GM18511 (cell line): ENCODE data around the gene RSPO4.

Experiments
- ATAC-seq: cut with Tn5 transposase; IDR thresholded peaks from one replicate; pipeline ENCODE4 v1.9.1; 2021; ENCODE audit warnings: mild to moderate bottlenecking, moderate library complexity; ENCODE audit not compliant: unreplicated experiment

RSPO4 gene

DNA sequence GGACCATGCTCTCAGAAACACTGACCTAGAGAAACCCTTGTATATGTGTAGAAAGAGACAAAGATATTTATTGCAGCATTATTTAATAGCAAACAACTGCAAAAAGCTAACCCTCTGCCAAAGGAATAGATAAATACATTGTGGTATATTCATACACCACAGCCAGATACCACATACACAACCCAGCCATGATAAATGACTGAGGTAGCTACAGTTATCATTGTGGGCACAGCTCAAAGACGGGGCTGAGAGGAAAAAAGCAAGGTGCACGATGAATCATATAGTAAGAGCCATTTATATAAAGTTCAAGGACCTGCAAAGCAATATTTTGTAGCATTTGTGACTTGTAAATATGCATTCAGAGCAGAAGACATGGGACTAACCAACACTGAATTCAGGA, 30.8 kb downstream of the RSPO4 start:
- ATAC-seq: no peak

DNA sequence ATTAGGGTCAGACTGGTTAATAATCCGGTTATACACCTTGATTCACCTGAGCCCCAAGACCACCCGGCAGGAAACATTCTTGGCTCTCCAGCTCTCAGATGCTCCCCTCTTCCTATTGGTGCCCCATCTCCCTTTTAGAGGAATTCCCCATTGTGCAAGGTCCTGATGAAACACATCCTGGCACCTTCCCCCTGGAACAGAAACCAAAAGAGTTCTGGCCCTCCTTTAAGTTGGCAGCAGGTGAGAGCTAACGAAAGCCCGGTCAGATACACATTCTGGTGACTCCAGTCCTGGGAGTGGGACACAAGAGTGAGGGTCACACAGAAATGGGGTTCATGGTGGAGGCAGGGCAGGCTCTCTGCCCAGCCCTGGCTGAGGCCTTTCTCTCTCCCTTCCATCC, 32.2 kb downstream of the RSPO4 start:
- ATAC-seq: no peak

GRCh38 chr20:967796-968742, 34.0 kb downstream of the RSPO4 start:
- ATAC-seq: no peak

DNA sequence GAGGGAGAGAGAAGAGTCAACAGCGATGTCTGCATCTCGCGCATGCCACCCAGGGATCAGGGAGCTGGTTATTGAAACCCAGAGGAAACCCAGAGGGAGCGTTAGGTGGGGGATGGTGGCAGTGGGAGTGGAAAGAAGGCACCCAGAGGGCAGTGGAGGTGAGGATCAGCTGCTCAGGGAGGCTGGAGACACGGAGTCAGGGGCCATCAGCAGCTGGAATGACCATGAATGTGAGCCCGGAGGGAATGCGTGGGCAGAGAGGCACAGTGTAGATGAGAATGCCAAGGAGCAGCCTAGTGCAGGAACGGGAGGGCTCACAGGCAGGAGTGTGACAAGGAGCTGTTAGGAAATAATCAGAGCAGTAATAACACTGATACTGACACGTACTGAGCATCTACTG, 36.2 kb downstream of the RSPO4 start:
- ATAC-seq: no peak

DNA sequence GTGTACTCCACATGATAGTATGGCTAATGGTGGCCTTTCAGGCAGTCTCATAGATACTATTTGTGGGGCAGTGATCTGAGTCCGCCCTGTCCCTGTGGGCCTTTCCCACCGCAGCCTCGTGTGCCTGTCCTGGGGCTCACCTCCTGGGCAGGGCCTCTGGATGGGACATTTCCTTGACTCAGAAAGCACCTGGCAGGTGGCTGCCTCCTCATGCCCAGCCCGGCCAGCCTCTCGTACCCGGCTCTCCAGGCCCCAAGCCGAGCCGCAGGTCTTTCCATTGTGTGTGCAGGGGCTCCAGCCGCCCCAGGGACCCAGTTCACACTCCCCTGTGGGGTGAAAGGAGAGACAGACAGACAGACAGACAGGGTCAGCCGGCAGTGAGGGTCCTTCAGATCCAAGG, 38.3 kb downstream of the RSPO4 start:
- ATAC-seq: no peak

DNA sequence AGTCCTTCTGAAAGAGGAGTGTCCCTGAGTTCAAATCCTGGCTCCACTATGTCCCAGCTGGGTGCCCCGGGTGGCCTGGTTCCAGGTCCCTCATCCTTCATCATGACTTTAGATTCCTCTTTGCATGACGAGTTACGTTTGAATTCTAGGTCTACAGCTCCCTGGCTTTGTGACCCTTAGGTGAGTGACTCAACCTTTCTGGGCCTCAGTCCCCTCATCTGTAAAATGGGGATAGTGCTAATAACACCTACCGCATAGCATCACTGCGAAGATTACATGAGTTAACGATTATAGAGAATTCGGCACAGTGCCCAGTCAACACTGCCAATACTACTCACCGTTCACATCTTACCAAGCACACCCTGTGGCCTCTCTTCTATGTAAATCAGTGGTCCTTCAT, 39.4 kb downstream of the RSPO4 start:
- no peak for ATAC-seq

GRCh38 chr20:962223-962622, 39.9 kb downstream of the RSPO4 start:
- no peak for ATAC-seq

GRCh38 chr20:961768-962167, 40.3 kb downstream of the RSPO4 start:
- no peak for ATAC-seq

- no peak for ATAC-seq
Observed at GRCh38 chr20:959996-960615, 42.0 kb downstream of the RSPO4 start.

DNA sequence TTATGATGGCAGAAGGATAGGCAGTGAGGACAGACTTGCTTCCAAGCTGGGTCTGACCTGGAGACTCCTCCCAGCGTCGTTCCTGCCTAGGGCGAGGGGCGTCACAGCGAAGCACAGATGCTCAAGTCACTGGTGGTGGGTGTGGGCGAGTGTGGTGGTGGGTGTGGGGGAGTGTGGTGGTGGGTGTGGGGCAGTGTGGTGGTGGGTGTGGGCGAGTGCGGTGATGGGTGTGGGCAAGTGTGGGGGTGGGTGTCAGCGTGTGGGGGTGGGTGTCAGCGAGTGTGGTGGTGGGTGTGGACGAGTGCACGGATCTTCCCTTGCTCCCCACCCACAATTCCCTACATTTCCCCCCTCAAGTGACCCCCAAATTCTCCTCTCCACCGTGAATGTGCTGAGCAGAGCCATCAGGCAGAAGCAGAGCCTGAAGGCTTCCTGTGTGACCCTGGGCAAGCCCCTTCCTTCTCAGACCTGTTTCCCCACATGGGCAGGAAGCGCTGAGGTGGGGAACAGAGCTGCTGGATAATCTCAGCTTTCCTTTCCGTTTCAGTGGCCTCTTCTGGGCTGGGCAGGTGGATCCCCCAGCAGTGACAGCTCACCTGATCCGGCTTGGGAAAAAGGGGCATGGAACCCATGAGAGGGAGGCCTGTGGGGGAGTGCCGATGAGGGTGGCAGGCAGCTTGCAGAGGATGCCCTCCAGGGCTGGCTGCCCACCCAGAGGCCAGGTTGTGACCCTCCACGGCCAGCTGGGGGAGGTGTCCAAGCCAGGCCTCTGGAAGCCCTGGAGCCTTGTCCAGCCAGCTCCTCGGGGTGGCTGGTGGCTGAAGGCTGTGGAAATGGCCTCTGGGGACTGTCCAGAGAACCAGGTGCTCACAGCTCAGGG, 42.9 kb downstream of the RSPO4 start:
- ATAC-seq: no peak

GRCh38 chr20:957544-957943, 44.6 kb downstream of the RSPO4 start:
- ATAC-seq: no peak

DNA sequence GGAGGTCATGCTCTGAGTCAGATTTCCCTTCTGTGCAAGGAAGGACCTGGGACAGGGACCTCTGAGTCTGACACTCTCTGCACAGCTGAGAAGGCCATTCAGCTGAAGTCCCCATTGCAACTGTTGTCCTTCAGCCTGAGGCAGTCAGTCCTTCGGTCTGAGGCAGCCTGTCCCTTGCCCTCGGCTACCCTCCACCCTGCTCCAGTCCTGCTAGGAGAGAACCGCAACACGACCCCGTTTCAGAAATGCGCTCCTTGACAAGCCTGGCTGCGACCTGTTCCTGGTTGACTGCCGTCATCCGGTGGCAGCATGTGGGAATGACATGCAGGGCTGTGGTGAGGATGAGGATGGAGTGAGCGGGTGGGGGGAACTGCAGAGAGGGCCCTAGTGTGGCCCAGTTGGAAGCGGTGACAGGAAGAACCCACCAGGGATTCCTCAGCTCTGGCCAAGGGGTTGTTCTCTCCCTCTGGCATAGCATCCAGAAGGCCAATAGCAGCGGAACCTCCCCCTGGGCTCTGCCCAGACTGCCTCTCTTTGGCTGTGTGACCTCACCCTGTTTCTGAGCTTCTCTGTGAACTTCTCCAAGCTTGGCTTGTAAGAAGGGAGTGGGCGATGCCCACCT, 45.7 kb downstream of the RSPO4 start:
- peak; percentile 71 for ATAC-seq

- no peak for ATAC-seq
Observed at GRCh38 chr20:955656-956055, 46.5 kb downstream of the RSPO4 start.

GRCh38 chr20:955111-955510, 47.0 kb downstream of the RSPO4 start:
- ATAC-seq: no peak

DNA sequence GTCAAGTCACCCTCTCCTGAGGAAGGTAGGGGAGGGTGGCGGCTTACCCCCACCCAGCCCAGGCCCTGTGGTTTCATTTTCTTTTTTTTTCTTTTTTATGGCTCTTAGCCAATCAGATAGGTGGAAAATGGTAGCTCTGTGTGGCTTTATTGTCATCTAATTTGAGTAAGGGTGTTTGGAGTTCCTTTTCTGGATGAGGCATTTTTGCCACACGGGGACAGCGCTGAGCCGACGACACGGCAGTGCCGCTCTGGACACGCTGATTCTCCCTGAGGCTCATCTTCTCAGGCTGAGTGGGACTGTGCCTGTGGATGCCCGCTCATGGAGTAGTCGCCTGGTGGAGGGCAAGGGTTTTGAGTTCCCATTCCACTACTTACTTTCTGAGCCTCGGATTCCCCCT, 48.4 kb downstream of the RSPO4 start:
- no peak for ATAC-seq

DNA sequence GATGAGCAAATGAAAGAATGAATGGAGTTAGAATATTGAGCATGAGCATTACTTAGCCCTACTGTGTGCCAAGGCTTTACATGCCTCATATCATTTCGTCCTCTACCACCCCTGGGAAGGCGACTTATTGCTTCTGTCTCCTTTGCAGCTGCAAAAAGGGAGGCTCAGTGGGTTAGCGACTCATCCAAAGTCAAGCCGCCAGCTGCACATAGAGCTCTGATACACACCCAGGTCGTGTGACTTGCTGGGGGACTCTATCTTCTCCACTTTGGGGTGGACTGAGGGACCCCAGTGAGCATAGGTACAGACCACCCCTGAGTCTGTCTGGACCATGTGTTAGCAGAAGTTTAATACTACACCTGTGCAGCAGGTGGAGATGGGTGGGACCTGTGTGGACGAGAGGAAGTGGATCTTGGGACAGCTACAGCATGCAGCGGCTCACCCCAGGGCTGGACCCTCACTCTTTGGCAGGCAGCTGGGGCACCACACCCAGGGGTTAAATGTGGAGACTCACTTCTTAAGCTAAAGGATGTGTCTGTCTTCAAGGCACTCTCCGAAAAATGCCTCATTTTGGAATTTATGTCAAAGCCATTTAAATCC, 49.8 kb downstream of the RSPO4 start:
- no peak for ATAC-seq

- ATAC-seq: no peak
Observed at GRCh38 chr20:951384-952169, 50.5 kb downstream of the RSPO4 start.

GRCh38 chr20:949717-950116, 52.4 kb downstream of the RSPO4 start:
- no peak for ATAC-seq

DNA sequence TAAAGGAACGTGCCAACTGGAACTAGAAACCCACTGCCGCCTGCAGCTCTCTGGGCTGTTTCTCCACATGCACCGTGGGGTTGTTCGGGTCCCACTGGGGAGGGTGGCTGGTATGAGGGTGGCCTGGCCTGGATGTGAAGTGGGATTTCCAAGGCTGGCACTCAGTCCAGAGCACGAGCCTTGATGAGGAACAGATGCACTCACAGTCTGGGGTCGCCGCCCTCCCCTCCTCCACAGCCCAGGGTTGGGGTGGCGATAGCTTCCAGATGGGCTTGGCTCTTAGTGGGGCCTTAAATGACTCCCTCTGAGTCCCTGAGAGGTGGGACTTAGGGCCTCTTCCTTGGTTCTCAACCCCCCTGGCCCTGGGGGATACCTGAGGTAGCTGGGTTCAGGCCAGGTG, 55.3 kb downstream of the RSPO4 start:
- no peak for ATAC-seq

DNA sequence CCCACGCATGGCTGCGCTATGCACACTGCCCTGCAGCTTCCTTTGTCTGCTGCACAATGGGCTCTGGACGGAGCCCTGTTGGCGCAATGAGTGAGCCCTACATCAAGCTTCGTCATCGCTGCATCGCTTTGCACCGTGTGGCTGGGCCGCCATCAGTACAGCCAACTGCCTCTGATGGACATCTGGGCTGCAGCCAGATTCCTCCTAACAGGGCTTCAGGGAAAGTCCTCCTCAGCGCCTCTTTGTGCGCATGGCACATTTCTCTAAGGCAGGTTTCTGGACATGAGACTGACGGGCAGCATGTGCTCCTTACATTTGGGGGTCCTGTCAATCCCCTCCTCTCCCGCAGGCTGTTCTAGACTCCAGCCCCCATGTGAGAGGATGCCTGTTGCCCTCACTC, 56.3 kb downstream of the RSPO4 start:
- no peak for ATAC-seq
